KMS-11 (cell line): ENCODE measurements around the gene TATDN3.

Source experiments
- H2AFZ ChIP-seq: fragments of 200-600 bp; sonication (generic); 2 replicates; pipeline ENCODE4 v1.6.1; 2016; ENCODE audit warnings: antibody characterized with exemption, mixed run types, low read depth
- H3K27ac ChIP-seq: fragments of 200-600 bp; sonication (generic); 2 replicates; pipeline ENCODE4 v1.6.1; 2016; ENCODE audit warnings: mild to moderate bottlenecking, mixed run types
- H3K27me3 ChIP-seq: fragments of 200-600 bp; sonication (generic); 2 replicates; pipeline ENCODE4 v1.6.1; 2017; ENCODE audit warnings: mild to moderate bottlenecking, low read depth, mixed run types, moderate library complexity; ENCODE audit not compliant: insufficient read depth
- H3K36me3 ChIP-seq: fragments of 200-600 bp; sonication (generic); 2 replicates; pipeline ENCODE4 v1.6.1; 2017; ENCODE audit warnings: mild to moderate bottlenecking, mixed run types; ENCODE audit not compliant: insufficient read depth
- H3K4me1 ChIP-seq: fragments of 200-600 bp; sonication (generic); 2 replicates; pipeline ENCODE4 v1.6.1; 2016; ENCODE audit warnings: mild to moderate bottlenecking, low read depth, mixed run types; ENCODE audit not compliant: poor library complexity, severe bottlenecking
- H3K4me2 ChIP-seq: fragments of 200-600 bp; sonication (generic); 2 replicates; pipeline ENCODE4 v1.7.0; 2016; ENCODE audit warnings: mild to moderate bottlenecking, mixed run types
- H3K4me3 ChIP-seq: fragments of 200-600 bp; sonication (generic); IDR thresholded peaks from 2 replicates; pipeline ENCODE4 v1.6.1; 2017; ENCODE audit warnings: low read depth, low read length, mixed read lengths; ENCODE audit not compliant: insufficient read depth
- H3K79me2 ChIP-seq: fragments of 200-600 bp; sonication (generic); 2 replicates; pipeline ENCODE4 v1.6.1; 2016; ENCODE audit warnings: low read depth, mixed run types; ENCODE audit not compliant: insufficient read depth
- H3K9ac ChIP-seq: fragments of 200-600 bp; sonication (generic); 2 replicates; pipeline ENCODE4 v1.6.1; 2016; ENCODE audit warnings: mild to moderate bottlenecking, mixed run types
- H4K20me1 ChIP-seq: fragments of 200-600 bp; sonication (generic); 2 replicates; pipeline ENCODE4 v1.6.1; 2016; ENCODE audit warnings: mild to moderate bottlenecking, mixed run types; ENCODE audit not compliant: insufficient read depth
- CTCF ChIP-seq: fragments of 200-600 bp; sonication (generic); conservative IDR thresholded peaks from 2 replicates; pipeline ENCODE4 v1.6.1; 2017; ENCODE audit warnings: low read depth, mild to moderate bottlenecking, antibody characterized with exemption, low read length, moderate library complexity, mixed read lengths

The TATDN3 gene

GRCh38 chr1:212816567-212817278, 25.0 kb downstream of the TATDN3 start:
- H3K9ac ChIP-seq, result no peak overlapping the region
- no peaks in the 10 kb centered on the region for H3K4me1 ChIP-seq
- no peaks in the 10 kb centered on the region for H3K27me3 ChIP-seq
- no peaks in the 10 kb centered on the region for H4K20me1 ChIP-seq
- H2AFZ ChIP-seq, result no peak overlapping the region
- H3K4me3 ChIP-seq, result no peak overlapping the region
- H3K27ac ChIP-seq, result no peak overlapping the region
- no peaks in the 10 kb centered on the region for H3K79me2 ChIP-seq
- TF ChIP-seq CTCF, result no peak
- H3K36me3 ChIP-seq, result no peaks in the 10 kb centered on the region
- no peak overlapping the region for H3K4me2 ChIP-seq

- no peak overlapping the region for H3K4me2 ChIP-seq
Measured at GRCh38 chr1:212819726-212820125, 28.0 kb downstream of the TATDN3 start.

GRCh38 chr1:212820969-212821368, 29.3 kb downstream of the TATDN3 start:
- no peaks in the 10 kb centered on the region for H3K4me1 ChIP-seq
- no peaks in the 10 kb centered on the region for H3K79me2 ChIP-seq
- no peaks in the 10 kb centered on the region for H3K27me3 ChIP-seq
- H3K9ac ChIP-seq, result no peak overlapping the region
- no peaks in the 10 kb centered on the region for H4K20me1 ChIP-seq
- H2AFZ ChIP-seq, result no peak overlapping the region
- no peak overlapping the region for H3K27ac ChIP-seq
- H3K4me2 ChIP-seq, result no peak overlapping the region
- no peak for TF ChIP-seq CTCF
- no peak overlapping the region for H3K4me3 ChIP-seq
- no peaks in the 10 kb centered on the region for H3K36me3 ChIP-seq

More at GRCh38 chr1:212819726-212820125, 28.0 kb downstream of the TATDN3 start:
- no peak for TF ChIP-seq CTCF
- Histone ChIP-seq H3K27ac (no peak overlapping the region), H3K9ac (no peak overlapping the region), H4K20me1 (no peaks in the 10 kb centered on the region), H3K36me3 (no peaks in the 10 kb centered on the region), H2AFZ (no peak overlapping the region), H3K27me3 (no peaks in the 10 kb centered on the region), H3K4me1 (no peaks in the 10 kb centered on the region), H3K4me3 (no peak overlapping the region), H3K79me2 (no peaks in the 10 kb centered on the region)

GRCh38 chr1:212822956-212823355, 31.3 kb downstream of the TATDN3 start:
- H3K36me3 ChIP-seq, result no peaks in the 10 kb centered on the region
- H3K27ac ChIP-seq, result no peak overlapping the region
- H3K4me1 ChIP-seq, result no peaks in the 10 kb centered on the region
- no peak for TF ChIP-seq CTCF
- no peak overlapping the region for H3K4me2 ChIP-seq
- no peak overlapping the region for H3K4me3 ChIP-seq
- H4K20me1 ChIP-seq, result no peaks in the 10 kb centered on the region
- no peaks in the 10 kb centered on the region for H3K27me3 ChIP-seq
- no peak overlapping the region for H3K9ac ChIP-seq
- H2AFZ ChIP-seq, result no peak overlapping the region
- no peaks in the 10 kb centered on the region for H3K79me2 ChIP-seq
